Measurements from ENCODE around the gene VAMP4. TPM values are rescaled to one million over a fixed set of nuclear protein-coding genes. Genes with fewer than 3 reads are reported as not detected.
A peak's percentile ranks its signal among the peaks of the same experiment; 100 is the strongest.

The VAMP4 gene
- total and polyA plus RNA-seq, 11 donors: 3.8 to 11.3 (median 7.1) TPM

GRCh38 chr1:171762143-171762563 lies 20.3 kb upstream of the VAMP4 start:
- TF ChIP-seq POLR2A (IDR thresholded peaks at IDR 0.05): no peak
- no peak for TF ChIP-seq CTCF (IDR thresholded peaks at IDR 0.05)
- ATAC-seq (no peak), DNase-seq (no peak)
- no peak overlapping the region for H3K4me3 ChIP-seq
- intact Hi-C loops (cut with DNase I): no loop called here
- H3K4me1 ChIP-seq: peaks cover 0 to 11% (median 0%) of the 10 kb centered on the region in 12 donors
- no peaks in the 10 kb centered on the region for H3K27me3 ChIP-seq
- H3K9me3 ChIP-seq: no peaks in the 10 kb centered on the region
- H3K27ac ChIP-seq: no peak overlapping the region
- 90 to 94% (median 91%) methylated on average over 6 of the region's 6 CpGs for WGBS, 4 donors
- no peaks in the 10 kb centered on the region for H3K36me3 ChIP-seq

- Histone ChIP-seq H3K36me3 (no peaks in the 10 kb centered on the region), H3K9me3 (no peaks in the 10 kb centered on the region), H3K4me1 (peaks cover 0 to 11% (median 0%) of the 10 kb centered on the region in 12 donors), H3K27ac (no peak overlapping the region), H3K4me3 (no peak overlapping the region), H3K27me3 (no peaks in the 10 kb centered on the region)
- no peak for TF ChIP-seq POLR2A (IDR thresholded peaks at IDR 0.05)
- no peak for TF ChIP-seq CTCF (IDR thresholded peaks at IDR 0.05)
- intact Hi-C loops (cut with DNase I): no loop called here
- peak in 1 of 4 donors; percentile 45 for ATAC-seq
- no peak for DNase-seq
These were observed 16.1 kb upstream of the VAMP4 start for GRCh38 chr1:171758011-171758410.

- Histone ChIP-seq H3K9me3 (no peaks in the 10 kb centered on the region), H3K27me3 (no peaks in the 10 kb centered on the region), H3K4me3 (no peak overlapping the region), H3K4me1 (peaks cover 0 to 11% (median 0%) of the 10 kb centered on the region in 12 donors), H3K27ac (no peak overlapping the region), H3K36me3 (no peaks in the 10 kb centered on the region)
- ATAC-seq (no peak), DNase-seq (no peak)
- WGBS, 4 donors: 90 to 95% (median 91%) methylated on average over 4 of the region's 4 CpGs
- intact Hi-C loops (cut with DNase I): no loop called here
- TF ChIP-seq POLR2A (IDR thresholded peaks at IDR 0.05): no peak
- no peak for TF ChIP-seq CTCF (IDR thresholded peaks at IDR 0.05)
These were observed 15.0 kb upstream of the VAMP4 start for GRCh38 chr1:171756856-171757255.

DNA sequence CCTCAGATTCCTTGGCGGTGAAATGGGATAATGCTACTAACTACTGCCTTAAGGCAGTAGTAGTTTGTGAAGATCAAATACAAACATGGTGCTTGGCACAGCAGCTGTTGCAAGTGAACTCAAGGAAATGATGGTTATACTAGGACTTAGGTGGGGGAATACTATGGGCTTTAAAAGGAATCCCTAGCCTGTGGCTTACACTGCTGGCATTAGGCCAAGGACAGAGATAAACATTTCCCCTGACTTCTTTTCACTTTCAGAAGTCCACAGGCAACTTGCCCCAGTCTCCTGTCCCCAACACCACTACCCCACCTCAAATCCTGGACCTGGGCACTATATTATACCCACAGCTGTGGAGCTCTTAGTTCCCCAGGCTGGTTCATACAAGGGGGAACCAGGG lies 13.1 kb upstream of the VAMP4 start:
- TF ChIP-seq POLR2A (IDR thresholded peaks at IDR 0.05) (no peak), CTCF (IDR thresholded peaks at IDR 0.05) (no peak)
- no peaks in the 10 kb centered on the region for H3K27me3 ChIP-seq
- no peaks in the 10 kb centered on the region for H3K36me3 ChIP-seq
- H3K4me1 ChIP-seq: peaks cover 0 to 11% (median 0%) of the 10 kb centered on the region in 12 donors
- WGBS, 4 donors: 97 to 100% (median 99%) methylated on average over 1 of the region's 1 CpG
- ATAC-seq: no peak
- intact Hi-C loops (cut with DNase I): no loop called here
- no peak for DNase-seq
- no peak overlapping the region for H3K4me3 ChIP-seq
- H3K9me3 ChIP-seq: no peaks in the 10 kb centered on the region
- no peak overlapping the region for H3K27ac ChIP-seq

All from heart left ventricle (tissue), 16 donors.